H1 (cell line): Measurements from ENCODE around the gene IRAK4. TPM values are rescaled to one million over a fixed set of nuclear protein-coding genes. Genes with fewer than 3 reads are reported as not detected.

Source experiments
- CTCF ChIA-PET: fragments of 300-600 bp; sonication (Branson Sonifier 250); formaldehyde crosslinking; loops from one replicate; lab custom pipeline; 2021; ENCODE audit not compliant: partially characterized antibody; lab: Charles Lee
- POLR2A ChIA-PET: fragments of 300-600 bp; sonication (Branson Sonifier 250); formaldehyde crosslinking; loops from one replicate; lab custom pipeline; 2021; ENCODE audit warnings: inconsistent platforms; ENCODE audit not compliant: partially characterized antibody; lab: Charles Lee
- DNase-seq, 2 experiments: peaks; one replicate each; pipeline versions ENCODE4 v3.0.0 to v3.0.0-alpha.2; 2010 to 2022; ENCODE audit warnings: low spot score in 2 of 2, low read depth in 1 of 2, mixed read lengths in 1 of 2
- FAIRE-seq: peaks from 2 replicates; lab custom pipeline; 2011; peaks lifted over from hg19 to GRCh38; lab: Jason Lieb, UNC
- H2AFZ ChIP-seq: 2 replicates; pipeline ENCODE4 v1.8.1; 2012; ENCODE audit warnings: low read length, inconsistent platforms
- H2AK5ac ChIP-seq: 2 replicates; pipeline ENCODE4 v1.6.1; 2013; ENCODE audit warnings: low read depth, low read length
- H2BK120ac ChIP-seq: replicated peaks from 2 replicates; pipeline ENCODE3; 2013; ENCODE audit warnings: low read depth, low read length, inconsistent platforms
- H2BK12ac ChIP-seq: 2 replicates; pipeline ENCODE4 v1.6.1; 2013; ENCODE audit warnings: low read depth, low read length
- H2BK15ac ChIP-seq: 2 replicates; pipeline ENCODE4 v1.6.1; 2013; ENCODE audit warnings: low read length
- H2BK20ac ChIP-seq: 2 replicates; pipeline ENCODE4 v1.6.1; 2013; ENCODE audit warnings: low read length
- H2BK5ac ChIP-seq: 2 replicates; pipeline ENCODE4 v1.6.1; 2013; ENCODE audit warnings: low read depth, low read length
- H3K14ac ChIP-seq: 2 replicates; pipeline ENCODE4 v1.6.1; 2013; ENCODE audit warnings: inconsistent platforms; ENCODE audit not compliant: insufficient read length
- H3K18ac ChIP-seq: 2 replicates; pipeline ENCODE4 v1.6.1; 2013; ENCODE audit warnings: low read length; ENCODE audit errors: extremely low read depth
- H3K23ac ChIP-seq: 2 replicates; pipeline ENCODE4 v1.6.1; 2013; ENCODE audit warnings: inconsistent platforms; ENCODE audit not compliant: insufficient read length
- H3K23me2 ChIP-seq: 2 replicates; pipeline ENCODE4 v1.6.1; 2013; ENCODE audit warnings: low read depth, low read length
- H3K27ac ChIP-seq: 2 replicates; pipeline ENCODE4 v1.6.1; 2011; ENCODE audit warnings: low read depth, low read length, inconsistent platforms
- H3K27me3 ChIP-seq, 4 experiments: replicated peaks in 1 of 4; 1 replicate in 1 of 4; 2 replicates in 3 of 4; pipeline versions ENCODE4 v1.6.1 to v1.8.1; 2011 to 2013; ENCODE audit warnings: low read length in 3 of 4, mild to moderate bottlenecking in 3 of 4, inconsistent platforms in 2 of 4, mixed read lengths in 2 of 4, moderate library complexity in 1 of 4; ENCODE audit not compliant: control insufficient read depth in 3 of 4, insufficient read depth in 3 of 4; ENCODE audit errors: extremely low read depth in 1 of 4
- H3K36me3 ChIP-seq, 4 experiments: 2 replicates each; pipeline versions ENCODE4 v1.6.1 to v1.8.1; 2011 to 2013; ENCODE audit warnings: mild to moderate bottlenecking in 4 of 4, low read length in 3 of 4, moderate library complexity in 2 of 4, control low read depth in 1 of 4, inconsistent platforms in 1 of 4; ENCODE audit not compliant: insufficient read depth in 4 of 4, control insufficient read depth in 2 of 4
- H3K4ac ChIP-seq: replicated peaks from 2 replicates; pipeline ENCODE3; 2013; ENCODE audit warnings: low read length, low read depth, mixed read lengths, inconsistent platforms; ENCODE audit not compliant: insufficient read length
- H3K4me1 ChIP-seq, 4 experiments: replicated peaks in 1 of 4; 1 replicate in 1 of 4; 2 replicates in 3 of 4; pipeline versions ENCODE4 v1.6.1 to v1.8.1; 2011 to 2013; ENCODE audit warnings: low read length in 3 of 4, inconsistent platforms in 2 of 4, mixed read lengths in 1 of 4; ENCODE audit not compliant: insufficient read depth in 4 of 4, control insufficient read depth in 3 of 4
- H3K4me2 ChIP-seq, 2 experiments: 2 replicates each; pipeline versions ENCODE4 v1.6.1 to v1.8.1; 2011 to 2013; ENCODE audit warnings: low read depth in 2 of 2, low read length in 2 of 2, control low read depth in 1 of 2, inconsistent platforms in 1 of 2, mild to moderate bottlenecking in 1 of 2; ENCODE audit not compliant: insufficient read depth in 1 of 2
- H3K4me3 ChIP-seq, 4 experiments: fragments of 200-600, 300-600 bp in 1 of 4; sonication (generic), shearing (Covaris generic), sonication (Bioruptor Twin) in 1 of 4; 2 replicates each; pipeline versions ENCODE4 v1.5.1 to v1.8.1; 2011 to 2016; ENCODE audit warnings: low read length in 4 of 4, low read depth in 3 of 4, control low read depth in 2 of 4, inconsistent platforms in 2 of 4, mild to moderate bottlenecking in 2 of 4, mixed read lengths in 1 of 4, moderate library complexity in 1 of 4; ENCODE audit not compliant: insufficient read depth in 2 of 4; ENCODE audit errors: extremely low read depth in 1 of 4
- H3K56ac ChIP-seq: replicated peaks from 2 replicates; pipeline ENCODE3; 2013; ENCODE audit warnings: low read depth, mild to moderate bottlenecking, mixed read lengths, low read length, inconsistent platforms; ENCODE audit not compliant: insufficient read length
- H3K79me1 ChIP-seq: 2 replicates; pipeline ENCODE4 v1.6.1; 2013; ENCODE audit warnings: low read depth, low read length, control low read depth
- H3K79me2 ChIP-seq, 2 experiments: 2 replicates each; pipeline versions ENCODE4 v1.6.1 to v1.8.1; 2012 to 2013; ENCODE audit warnings: low read length in 2 of 2, mild to moderate bottlenecking in 2 of 2, inconsistent platforms in 1 of 2; ENCODE audit not compliant: insufficient read depth in 2 of 2, control insufficient read depth in 1 of 2
- H3K9ac ChIP-seq, 4 experiments: replicated peaks in 1 of 4; 1 replicate in 1 of 4; 2 replicates in 3 of 4; pipeline versions ENCODE4 v1.6.1 to v1.8.1; 2011 to 2013; ENCODE audit warnings: low read depth in 3 of 4, low read length in 3 of 4, control low read depth in 2 of 4, mild to moderate bottlenecking in 2 of 4, moderate library complexity in 2 of 4, inconsistent platforms in 1 of 4; ENCODE audit errors: extremely low read depth in 1 of 4
- H3K9me3 ChIP-seq, 2 experiments: 2 replicates each; pipeline versions ENCODE4 v1.6.1 to v1.8.1; 2012 to 2013; ENCODE audit warnings: mild to moderate bottlenecking in 2 of 2, moderate library complexity in 2 of 2, control low read depth in 1 of 2, inconsistent platforms in 1 of 2, low read depth in 1 of 2, low read length in 1 of 2, mixed read lengths in 1 of 2; ENCODE audit not compliant: insufficient read depth in 2 of 2
- H4K20me1 ChIP-seq, 2 experiments: replicated peaks in 1 of 2; 2 replicates each; pipeline versions ENCODE3 to v1.8.1; 2011 to 2013; ENCODE audit warnings: inconsistent platforms in 2 of 2, low read length in 2 of 2, mild to moderate bottlenecking in 1 of 2; ENCODE audit not compliant: insufficient read depth in 2 of 2, control insufficient read depth in 1 of 2
- H4K5ac ChIP-seq: 2 replicates; pipeline ENCODE4 v1.6.1; 2013; ENCODE audit warnings: low read length, low read depth, mixed read lengths, inconsistent platforms; ENCODE audit not compliant: insufficient read length
- H4K8ac ChIP-seq: 2 replicates; pipeline ENCODE4 v1.8.0; 2013; ENCODE audit warnings: mild to moderate bottlenecking, moderate library complexity, low read length, inconsistent platforms; ENCODE audit not compliant: insufficient read depth; ENCODE audit errors: extremely low read depth
- H4K91ac ChIP-seq: replicated peaks from 2 replicates; pipeline ENCODE3; 2013; ENCODE audit warnings: low read length, mixed read lengths, inconsistent platforms; ENCODE audit not compliant: insufficient read length
- BACH1 ChIP-seq: IDR thresholded peaks from 2 replicates; pipeline ENCODE4 v1.6.1; 2012; ENCODE audit warnings: low read length, improper control_type of control experiment
- CREB1 ChIP-seq: IDR thresholded peaks from 2 replicates; pipeline ENCODE4 v1.6.1; 2012; ENCODE audit warnings: inconsistent platforms
- CTBP2 ChIP-seq: IDR thresholded peaks from 2 replicates; pipeline ENCODE4 v1.7.0; 2011; ENCODE audit warnings: borderline replicate concordance, mild to moderate bottlenecking, moderate library complexity, mixed read lengths, low read length; ENCODE audit not compliant: insufficient read depth, insufficient read length
- EP300 ChIP-seq, 2 experiments: IDR thresholded peaks; 1 replicate in 1 of 2; 2 replicates in 1 of 2; pipeline ENCODE4 v1.6.1; 2011 to 2012; ENCODE audit warnings: low read depth in 2 of 2, low read length in 2 of 2, mild to moderate bottlenecking in 2 of 2, borderline replicate concordance in 1 of 2, inconsistent platforms in 1 of 2, moderate library complexity in 1 of 2
- FOSL1 ChIP-seq: IDR thresholded peaks from 2 replicates; pipeline ENCODE4 v1.6.1; 2011; ENCODE audit warnings: mild to moderate bottlenecking, low read depth, low read length, moderate library complexity; ENCODE audit not compliant: insufficient read depth
- GTF2F1 ChIP-seq: IDR thresholded peaks from 2 replicates; pipeline ENCODE4 v1.6.1; 2012; ENCODE audit warnings: low read depth, low read length, improper control_type of control experiment, borderline replicate concordance
- MAFK ChIP-seq: IDR thresholded peaks from 2 replicates; pipeline ENCODE4 v1.6.1; 2012; ENCODE audit warnings: low read depth, mild to moderate bottlenecking, improper control_type of control experiment, low read length
- RXRA ChIP-seq: IDR thresholded peaks from 2 replicates; pipeline ENCODE4 v1.6.1; 2011; ENCODE audit warnings: low read depth, mild to moderate bottlenecking, low read length, moderate library complexity; ENCODE audit not compliant: insufficient read depth
- SIRT6 ChIP-seq: IDR thresholded peaks from one replicate; pipeline ENCODE4 v1.7.1; 2012; ENCODE audit warnings: low read length, inconsistent platforms
- SIX5 ChIP-seq: IDR thresholded peaks from 2 replicates; pipeline ENCODE4 v1.6.1; 2011; ENCODE audit warnings: mild to moderate bottlenecking, low read depth, low read length
- TBP ChIP-seq: IDR thresholded peaks from 2 replicates; pipeline ENCODE4 v1.6.1; 2011; ENCODE audit warnings: low read depth, low read length, improper control_type of control experiment
- polyA plus RNA-seq, 7 experiments: library from polyadenylated mRNA; depleted of rRNA in 3 of 7; stranded (reverse) in 5 of 7; unstranded in 2 of 7; fragments of >200 nt in 5 of 7; fragments of 200-250 nt in 2 of 7; gene quantifications; 1 replicate in 5 of 7; 2 replicates in 1 of 7; 4 replicates in 1 of 7; pipeline versions ENCODE4 v1.2.1 to v1.2.3, GENCODE V29; 2011 to 2013; ENCODE audit warnings: missing spikeins in 2 of 7, mixed read lengths in 2 of 7
- total RNA-seq: library from RNA; stranded (reverse); fragmentation: NEBNext Ultra II Directional; extraction: Animal tissue kit (Norgen Biotek cat#: 25700); gene quantifications from 2 replicates; pipeline ENCODE4 v1.2.1, GENCODE V29; 2021
- TF ChIP-seq, protein P1 (sequence below): IDR thresholded peaks from 2 replicates; pipeline ENCODE4 v1.6.1; 2012; ENCODE audit warnings: inconsistent platforms
- TF ChIP-seq, protein P2 (sequence below): IDR thresholded peaks from 2 replicates; pipeline ENCODE4 v1.6.1; 2012; ENCODE audit warnings: low read length, inconsistent platforms

IRAK4 gene
- total and polyA plus RNA-seq, 2 of the 8 experiments (the other 6 are each of a cell fraction or from before 2014, with no cell fraction given): 2.3 to 7.7 TPM

DNA sequence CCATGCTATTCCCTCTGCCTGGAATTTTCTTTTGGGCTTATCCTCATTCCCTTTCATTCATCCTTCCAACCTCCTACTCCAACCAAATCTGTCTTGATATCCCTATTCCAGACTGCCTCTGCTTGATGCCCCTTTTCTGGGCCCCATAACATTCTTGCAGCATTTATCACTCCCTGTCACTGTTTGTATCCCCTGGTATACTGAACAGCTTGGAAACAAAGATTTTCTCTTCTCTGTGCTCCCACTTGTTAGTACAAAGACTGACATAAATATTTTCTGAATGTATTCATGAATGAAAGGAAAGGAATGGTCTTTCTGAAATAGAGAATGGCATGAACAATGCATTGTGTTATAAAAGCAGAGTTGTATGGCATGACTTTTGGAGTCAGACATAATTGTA is 7.5 kb downstream of the IRAK4 start:
- Histone ChIP-seq H3K4me1 (peaks cover 0 to 5% (median 2%) of the 10 kb centered on the region in 4 experiments; a peak in 5 of 7 replicates), H2BK5ac (no peak overlapping the region), H2BK15ac (peak overlapping the region; percentile 48; the same call in 1 of the 2 replicates), H4K91ac (no peak overlapping the region), H3K23me2 (no peaks in the 10 kb centered on the region), H2BK120ac (no peak overlapping the region), H4K5ac (no peak overlapping the region), H3K79me2 (no peaks in the 10 kb centered on the region), H4K8ac (no peak overlapping the region), H3K4me2 (no peak overlapping the region), H3K14ac (no peak overlapping the region), H3K23ac (no peak overlapping the region), H3K18ac (no peak overlapping the region), H3K4me3 (no peak overlapping the region), H3K4ac (no peak overlapping the region), H3K56ac (no peak overlapping the region), H3K27me3 (no peaks in the 10 kb centered on the region), H3K9ac (no peak overlapping the region; a peak in 1 of 7 replicates), H2BK12ac (no peak overlapping the region), H3K27ac (no peak overlapping the region), H2BK20ac (no peak overlapping the region), H4K20me1 (no peaks in the 10 kb centered on the region), H3K79me1 (no peaks in the 10 kb centered on the region), H2AK5ac (0 out of 2 replicates have a peak overlapping the region, but pooled peaks have one; percentile 29), H2AFZ (no peak overlapping the region), H3K9me3 (no peaks in the 10 kb centered on the region), H3K36me3 (0 out of 8 replicates have a peak, but pooled peaks cover 0 to 6% (median 0%) of the 10 kb centered on the region in 4 experiments)
- ChIA-PET CTCF (interaction anchor here (1.7 kb wide), 1 partner anchor 10 kb away, joined by 5 read pairs; no protein-coding TSS in a partner anchor), POLR2A (interaction anchor here (0.7 kb wide), 1 partner anchor 14 kb away, joined by 3 read pairs; no protein-coding TSS in a partner anchor)
- FAIRE-seq: no peak
- no peak for DNase-seq
- TF ChIP-seq MAFK (no peak), SIRT6 (no peak), FOSL1 (no peak), RXRA (no peak), TBP (no peak), GTF2F1 (no peak), EP300 (IDR thresholded peaks at IDR 0.05; ENCODE audit: borderline replicate concordance in 1 of 2, low read depth in 2 of 2, low read length in 2 of 2) (no peak), CTBP2 (no peak), CREB1 (no peak), BACH1 (no peak), SIX5 (no peak)
- TF ChIP-seq, protein P1, sequence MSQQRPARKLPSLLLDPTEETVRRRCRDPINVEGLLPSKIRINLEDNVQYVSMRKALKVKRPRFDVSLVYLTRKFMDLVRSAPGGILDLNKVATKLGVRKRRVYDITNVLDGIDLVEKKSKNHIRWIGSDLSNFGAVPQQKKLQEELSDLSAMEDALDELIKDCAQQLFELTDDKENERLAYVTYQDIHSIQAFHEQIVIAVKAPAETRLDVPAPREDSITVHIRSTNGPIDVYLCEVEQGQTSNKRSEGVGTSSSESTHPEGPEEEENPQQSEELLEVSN: no peak
- TF ChIP-seq, protein P2, sequence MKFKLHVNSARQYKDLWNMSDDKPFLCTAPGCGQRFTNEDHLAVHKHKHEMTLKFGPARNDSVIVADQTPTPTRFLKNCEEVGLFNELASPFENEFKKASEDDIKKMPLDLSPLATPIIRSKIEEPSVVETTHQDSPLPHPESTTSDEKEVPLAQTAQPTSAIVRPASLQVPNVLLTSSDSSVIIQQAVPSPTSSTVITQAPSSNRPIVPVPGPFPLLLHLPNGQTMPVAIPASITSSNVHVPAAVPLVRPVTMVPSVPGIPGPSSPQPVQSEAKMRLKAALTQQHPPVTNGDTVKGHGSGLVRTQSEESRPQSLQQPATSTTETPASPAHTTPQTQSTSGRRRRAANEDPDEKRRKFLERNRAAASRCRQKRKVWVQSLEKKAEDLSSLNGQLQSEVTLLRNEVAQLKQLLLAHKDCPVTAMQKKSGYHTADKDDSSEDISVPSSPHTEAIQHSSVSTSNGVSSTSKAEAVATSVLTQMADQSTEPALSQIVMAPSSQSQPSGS: no peak
